Measurements from ENCODE around the gene GRN.

The GRN gene

GRCh38 chr17:44344939-44345453 lies at the start of gene GRN:
GRN (plus strand) TSS chr17:44345302; CDS start chr17:44349165, 3,863 bp downstream.
- DNase-seq (ENCODE audit: low read depth in 2 of 2) = peak; percentile 68 to 72

DNA sequence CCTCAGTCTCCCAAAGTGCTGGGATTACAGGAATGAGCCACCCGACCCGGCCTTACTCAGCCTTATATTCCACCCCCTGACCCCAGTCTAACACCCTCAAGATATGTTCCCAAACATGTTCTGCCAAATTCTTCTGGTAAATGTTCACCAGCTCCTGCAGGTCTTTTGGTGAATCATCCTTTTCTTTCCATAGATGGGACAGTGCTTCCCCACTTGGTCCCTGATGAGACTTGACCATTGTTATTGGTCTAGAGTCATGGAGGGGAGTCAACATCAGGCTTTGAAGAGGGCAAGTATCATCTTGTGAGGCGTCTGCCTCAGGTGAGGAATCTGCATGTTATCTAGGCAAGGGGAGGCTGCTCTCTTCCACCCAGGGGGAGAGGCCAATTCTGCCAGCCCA lies 47.1 kb upstream of the GRN start:
- DNase-seq (ENCODE audit: low read depth in 2 of 2) = no peak

DNA sequence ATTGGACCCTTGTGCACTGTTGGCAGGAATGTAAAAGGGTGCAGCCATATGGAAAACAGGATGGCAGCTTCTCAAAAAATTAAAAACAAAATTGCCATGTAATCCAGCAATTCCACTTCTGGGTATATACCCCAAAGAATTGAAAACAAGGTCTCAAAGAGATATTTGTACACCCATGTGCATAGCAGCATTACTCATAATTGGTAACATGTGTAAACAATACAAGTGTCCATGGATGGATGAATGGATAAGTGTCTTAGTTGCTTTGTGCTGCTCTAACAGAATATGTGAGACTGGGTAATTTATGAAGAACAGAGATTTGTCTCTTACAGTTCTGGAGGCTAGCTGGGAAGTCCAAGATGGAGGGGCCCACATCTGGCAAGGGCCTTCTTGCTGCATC lies 40.5 kb upstream of the GRN start:
- no peak for DNase-seq (ENCODE audit: low read depth in 2 of 2)

- no peak for DNase-seq (ENCODE audit: low read depth in 2 of 2)
Observed at GRCh38 chr17:44307387-44308186, 37.5 kb upstream of the GRN start.

DNA sequence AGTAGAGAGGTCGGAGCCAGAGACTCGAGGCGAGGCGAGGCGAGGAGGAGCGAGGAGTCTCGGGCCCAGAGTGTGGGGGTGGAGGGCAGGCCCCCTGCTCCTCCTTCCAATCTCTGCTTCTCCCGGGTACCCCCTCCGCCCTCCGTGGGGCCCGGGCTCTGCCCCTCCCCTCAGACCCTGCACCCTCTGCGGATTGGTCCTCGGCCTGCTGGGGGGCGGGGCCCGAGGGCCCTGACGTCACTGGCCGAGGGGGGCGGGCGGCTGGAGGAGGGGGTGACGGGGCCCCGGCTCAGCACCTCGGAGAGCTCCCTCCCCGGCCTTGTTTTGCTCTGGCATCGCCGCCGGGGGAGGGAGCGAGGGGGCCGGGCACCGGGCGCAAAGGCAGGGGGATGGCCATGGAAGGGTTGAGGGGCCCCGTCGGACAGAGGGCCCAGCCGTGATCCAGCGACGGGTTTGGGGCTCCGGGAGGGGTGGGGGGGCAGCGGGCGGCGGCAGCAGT lies 36.7 kb upstream of the GRN start, which contains the start of gene RUNDC3A:
Gene RUNDC3A (plus strand): TSS at position 282 of the 499 bp plus-strand sequence. CDS start 232 bp downstream, outside the sequence.
- peak; percentile 74 to 84 for DNase-seq (ENCODE audit: low read depth in 2 of 2)

DNA sequence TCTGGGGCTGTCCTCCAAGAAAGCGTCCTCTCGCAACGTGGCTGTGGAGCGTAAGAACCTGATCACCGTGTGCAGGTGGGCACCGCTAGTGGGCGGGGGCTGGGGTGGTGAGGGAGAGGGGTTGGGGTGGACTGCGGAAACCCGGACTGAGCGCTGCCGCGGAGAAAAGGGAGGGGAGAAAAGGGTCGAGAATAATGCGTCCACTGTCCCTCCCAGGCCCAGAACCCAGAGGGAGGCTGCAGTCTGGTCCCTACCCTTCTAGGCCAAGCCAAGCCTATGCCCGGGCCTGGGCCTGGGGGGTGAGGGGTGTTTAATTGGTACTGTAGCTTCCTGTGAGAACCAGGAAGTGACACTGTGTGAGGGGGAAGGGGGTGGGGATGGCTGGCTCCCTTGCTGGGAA lies 36.2 kb upstream of the GRN start:
- no peak for DNase-seq (ENCODE audit: low read depth in 2 of 2)

- DNase-seq (ENCODE audit: low read depth in 2 of 2) = no peak
Observed at GRCh38 chr17:44309472-44309871, 35.6 kb upstream of the GRN start.

- no peak for DNase-seq (ENCODE audit: low read depth in 2 of 2)
Observed at GRCh38 chr17:44310188-44310587, 34.9 kb upstream of the GRN start.

- no peak for DNase-seq (ENCODE audit: low read depth in 2 of 2)
Observed at GRCh38 chr17:44310609-44311376, 34.3 kb upstream of the GRN start.

- no peak for DNase-seq (ENCODE audit: low read depth in 2 of 2)
Observed at GRCh38 chr17:44311562-44312181, 33.4 kb upstream of the GRN start.

- no peak for DNase-seq (ENCODE audit: low read depth in 2 of 2)
Observed at GRCh38 chr17:44312396-44313104, 32.6 kb upstream of the GRN start.

GRCh38 chr17:44314031-44314430 lies 31.1 kb upstream of the GRN start:
- DNase-seq (ENCODE audit: low read depth in 2 of 2) = no peak

- DNase-seq (ENCODE audit: low read depth in 2 of 2) = no peak
Observed at GRCh38 chr17:44314524-44314868, 30.6 kb upstream of the GRN start.

- peak in 1 of 2 donors; percentile 44 for DNase-seq (ENCODE audit: low read depth in 2 of 2)
Observed at GRCh38 chr17:44314869-44315661, 30.0 kb upstream of the GRN start.

DNA sequence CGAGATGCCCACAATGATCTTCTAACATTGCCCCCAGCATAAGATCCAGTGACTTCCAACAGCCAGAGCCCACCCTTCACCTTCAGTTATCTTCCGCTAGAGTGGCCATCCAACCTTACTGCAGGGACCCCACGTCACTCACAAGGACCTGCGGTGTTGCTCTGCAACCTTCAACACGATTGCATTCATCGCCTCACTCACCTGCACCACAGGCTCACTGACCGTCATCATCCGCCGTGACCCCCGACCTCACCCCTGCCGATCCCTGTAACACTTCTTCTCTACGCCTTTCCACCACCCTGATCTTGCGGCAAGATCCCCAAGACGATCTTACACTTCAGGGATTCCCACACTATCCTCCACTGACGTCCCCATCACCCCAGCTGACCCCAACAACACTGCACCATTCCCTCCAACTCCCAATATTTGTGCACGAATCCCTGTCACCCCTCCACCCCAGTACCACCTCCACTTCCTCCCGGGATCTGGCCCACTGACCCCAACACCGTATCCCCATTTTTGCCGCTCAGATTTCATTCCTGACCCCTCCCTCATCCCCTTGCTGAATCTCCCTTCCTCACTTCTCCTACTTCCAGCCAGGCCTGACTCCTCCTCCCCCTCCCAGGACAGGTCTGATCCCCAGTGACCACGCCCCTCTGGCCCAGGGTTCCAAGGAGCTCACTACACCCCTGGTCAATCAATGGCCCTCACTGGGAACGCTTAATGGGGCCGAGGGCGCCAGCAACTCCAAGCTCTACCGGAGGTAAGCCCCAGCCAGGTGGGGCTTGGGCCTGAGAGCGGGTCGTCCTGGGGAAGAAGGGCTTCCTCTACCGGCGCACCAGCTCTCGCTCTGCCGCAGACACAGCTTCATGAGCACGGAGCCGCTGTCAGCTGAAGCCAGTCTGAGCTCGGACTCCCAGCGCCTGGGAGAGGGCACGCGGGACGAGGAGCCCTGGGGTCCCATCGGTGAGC lies 29.1 kb upstream of the GRN start:
- no peak for DNase-seq (ENCODE audit: low read depth in 2 of 2)

DNA sequence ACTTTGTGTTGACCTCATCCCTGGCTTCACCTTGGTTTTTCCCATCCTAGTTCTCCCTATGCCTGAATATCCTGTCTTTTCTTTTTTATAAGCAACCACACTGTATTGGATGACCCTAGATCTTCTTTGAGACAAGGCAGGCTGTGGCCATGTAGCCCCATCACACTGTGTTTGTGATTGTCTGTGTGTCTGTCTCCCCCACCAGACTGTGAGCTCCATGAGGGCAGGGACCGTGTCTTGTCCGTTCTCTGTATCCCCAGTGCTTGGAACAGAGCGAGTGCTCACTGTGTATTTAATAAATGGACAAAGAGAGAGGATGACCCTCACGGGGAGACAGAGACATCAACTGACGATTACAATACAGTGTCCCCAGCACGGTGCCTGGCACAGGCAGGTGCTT lies 27.6 kb upstream of the GRN start:
- no peak for DNase-seq (ENCODE audit: low read depth in 2 of 2)

DNA sequence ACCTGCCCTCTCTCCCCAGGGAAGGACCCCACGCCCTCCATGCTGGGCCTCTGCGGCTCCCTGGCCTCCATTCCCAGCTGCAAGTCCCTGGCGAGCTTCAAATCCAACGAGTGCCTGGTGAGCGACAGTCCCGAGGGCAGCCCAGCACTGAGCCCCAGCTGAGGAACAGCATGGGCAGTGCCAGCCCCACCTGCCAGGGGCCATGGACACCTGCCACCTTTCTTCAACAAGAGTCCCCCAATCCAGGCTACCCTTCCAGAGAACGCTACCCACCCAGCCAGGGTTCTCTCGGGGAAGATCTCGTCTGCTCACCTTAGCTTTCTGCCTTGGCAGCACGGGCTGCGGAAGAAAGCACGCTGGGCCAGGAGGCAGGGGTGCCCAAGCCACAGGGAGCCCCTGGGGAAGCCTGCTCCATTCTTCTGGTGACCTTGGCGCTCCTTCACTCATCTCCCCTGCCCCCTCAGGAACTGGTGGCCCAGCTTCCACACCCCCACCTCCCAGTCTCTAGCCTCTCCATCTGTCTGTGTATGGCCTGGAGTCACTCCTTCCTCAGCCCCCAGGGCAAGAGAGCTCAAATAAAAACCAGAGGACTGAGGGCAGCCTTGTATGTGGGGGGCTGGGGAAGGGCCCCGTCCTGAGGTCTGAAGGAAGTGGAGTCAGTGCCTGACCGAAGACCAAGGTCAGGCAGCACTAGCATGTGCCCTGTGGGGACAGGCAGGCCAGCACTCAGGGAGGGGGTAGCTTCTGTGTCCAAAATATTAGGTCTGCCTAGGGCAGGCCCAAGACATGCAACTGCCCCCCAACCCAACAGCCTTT lies 26.8 kb upstream of the GRN start:
- DNase-seq (ENCODE audit: low read depth in 2 of 2) = no peak

GRCh38 chr17:44320066-44320465 lies 25.0 kb upstream of the GRN start:
- DNase-seq (ENCODE audit: low read depth in 2 of 2) = no peak
